Immature natural killer cell (primary cell): ENCODE results near the gene SIRT6. TPM values are rescaled to one million over a fixed set of nuclear protein-coding genes. Genes with fewer than 3 reads are reported as not detected.
A peak's percentile ranks its signal among the peaks of the same experiment; 100 is the strongest.

Experiments used
- DNase-seq, 3 donors: peaks; one replicate each; pipeline ENCODE4 v3.0.0; 2022; ENCODE audit warnings: mixed read lengths in 1 of 3
- H3K27ac Mint-ChIP-seq, 6 donors: one replicate each; pipeline ENCODE4 v1.8.0; 2020; ENCODE audit warnings: mixed read lengths in 6 of 6, mild to moderate bottlenecking in 5 of 6, inconsistent platforms in 4 of 6, moderate library complexity in 3 of 6
- H3K27me3 Mint-ChIP-seq, 3 donors: one replicate each; pipeline ENCODE4 v1.8.0; 2020 to 2021; ENCODE audit warnings: low read depth in 3 of 3, mild to moderate bottlenecking in 3 of 3, mixed read lengths in 3 of 3, moderate library complexity in 3 of 3, inconsistent platforms in 1 of 3
- H3K36me3 Mint-ChIP-seq, 3 donors: one replicate each; pipeline ENCODE4 v1.8.0; 2020; ENCODE audit warnings: mixed read lengths in 3 of 3, inconsistent platforms in 2 of 3, mild to moderate bottlenecking in 2 of 3
- H3K4me1 Mint-ChIP-seq, 2 donors: one replicate each; pipeline ENCODE4 v1.8.0; 2020; ENCODE audit warnings: inconsistent platforms in 2 of 2, mild to moderate bottlenecking in 2 of 2, mixed read lengths in 2 of 2, moderate library complexity in 1 of 2
- H3K4me3 Mint-ChIP-seq, 5 donors: one replicate each; pipeline ENCODE4 v1.8.0; 2020; ENCODE audit warnings: mild to moderate bottlenecking in 5 of 5, mixed read lengths in 5 of 5, inconsistent platforms in 3 of 5, moderate library complexity in 3 of 5
- H3K9me3 Mint-ChIP-seq, 6 donors: one replicate each; pipeline ENCODE4 v1.8.0; 2020; ENCODE audit warnings: mild to moderate bottlenecking in 6 of 6, mixed read lengths in 6 of 6, inconsistent platforms in 4 of 6, moderate library complexity in 3 of 6
- polyA plus RNA-seq, 3 donors: library from polyadenylated mRNA; unstranded; fragments of 300-500 nt; fragmentation: Illumina TruSeq; gene quantifications; one replicate each; pipeline ENCODE4 v1.2.3, GENCODE V29; 2021

The SIRT6 gene
- polyA plus RNA-seq, 3 donors from 2014 or later = 0.86 to 7.4 (median 1.4) TPM

- no peaks in the 10 kb centered on the region for H3K36me3 Mint-ChIP-seq
- peak overlapping the region in 4 of 6 donors; percentile 26 to 85 (median 59) for H3K27ac Mint-ChIP-seq
These were observed 57.7 kb downstream of the SIRT6 start for GRCh38 chr19:4124638-4125037.

More at GRCh38 chr19:4124638-4125037, 57.7 kb downstream of the SIRT6 start:
- Mint-ChIP-seq H3K4me3 (peak overlapping the region; percentile 58 to 78 (median 69)), H3K9me3 (no peaks in the 10 kb centered on the region), H3K4me1 (peaks cover 15 to 21% of the 10 kb centered on the region in 2 donors), H3K27me3 (peaks cover 0 to 8% (median 2%) of the 10 kb centered on the region in 3 donors)
- no peak for DNase-seq

Other genes with a start within 250 kb of the SIRT6 start
- gene NMRK2, start 249.5 kb downstream of the SIRT6 start, polyA plus RNA-seq = not detected
- 10 to 100 TPM; 28.3 to 45.3 (median 29.6) TPM for gene DAPK3, start 211.5 kb downstream of the SIRT6 start, polyA plus RNA-seq
- 100 to 1,000 TPM; 167 to 381 (median 325) TPM for gene EEF2, start 197.1 kb downstream of the SIRT6 start, polyA plus RNA-seq
- 1 to 10 TPM; 6.1 to 8.5 (median 7.3) TPM for gene PIAS4, start 174.8 kb downstream of the SIRT6 start, polyA plus RNA-seq
- 10 to 100 TPM; 10.2 to 62.3 (median 29.0) TPM for gene ZBTB7A, start 115.7 kb downstream of the SIRT6 start, polyA plus RNA-seq
- gene MAP2K2, start 58.4 kb downstream of the SIRT6 start, polyA plus RNA-seq = 10 to 100 TPM; 75.5 to 96.0 (median 86.6) TPM
- not detected for gene CREB3L3, start 28.9 kb downstream of the SIRT6 start, polyA plus RNA-seq
- gene ANKRD24, start 126 bp upstream of the SIRT6 start, polyA plus RNA-seq = under 1 TPM in 1 of 3 donors, not detected in 2; 0.24 TPM
- gene EBI3, start 47.0 kb upstream of the SIRT6 start, polyA plus RNA-seq = not detected
- gene YJU2, start 64.5 kb upstream of the SIRT6 start, polyA plus RNA-seq = 10 to 100 TPM; 13.8 to 42.4 (median 16.9) TPM
- not detected for gene SHD, start 96.7 kb upstream of the SIRT6 start, polyA plus RNA-seq
- 100 to 1,000 TPM in 1 of 3 donors, 10 to 100 TPM in 2; 85.3 to 116 (median 86.1) TPM for gene TMIGD2, start 119.8 kb upstream of the SIRT6 start, polyA plus RNA-seq
- 10 to 100 TPM; 10.1 to 23.8 (median 12.8) TPM for gene FSD1, start 122.0 kb upstream of the SIRT6 start, polyA plus RNA-seq
- 1 to 10 TPM in 1 of 3 donors, under 1 TPM in 1, not detected in 1; 0.89 to 4.2 TPM for gene STAP2, start 156.3 kb upstream of the SIRT6 start, polyA plus RNA-seq
- 10 to 100 TPM in 2 of 3 donors, 1 to 10 TPM in 1; 9.0 to 13.4 (median 11.3) TPM for gene MPND, start 161.0 kb upstream of the SIRT6 start, polyA plus RNA-seq
- 10 to 100 TPM; 13.8 to 24.6 (median 18.4) TPM for gene SH3GL1, start 218.0 kb upstream of the SIRT6 start, polyA plus RNA-seq
- 1 to 10 TPM; 1.5 to 8.5 (median 2.9) TPM for gene CHAF1A, start 220.1 kb upstream of the SIRT6 start, polyA plus RNA-seq